Measurements from ENCODE around the gene GPC6. TPM values are rescaled to one million over a fixed set of nuclear protein-coding genes. Genes with fewer than 3 reads are reported as not detected.

The GPC6 gene
- total and polyA plus RNA-seq, 4 donors = 5.9 to 29.1 (median 18.2) TPM

- TF ChIP-seq CTCF (IDR thresholded peaks at IDR 0.05; ENCODE audit: low read depth, low read length, missing input control) (no peak), HNF4A (conservative IDR thresholded peaks at IDR 0.05) (no peak), RAD21 (IDR thresholded peaks at IDR 0.05) (no peak)
These were observed 755.7 kb downstream of the GPC6 start (continued) for GRCh38 chr13:93982179-93982918.

GRCh38 chr13:93984052-93984451, 757.4 kb downstream of the GPC6 start:
- 96% methylated on average over 1 of the region's 1 CpG for WGBS
- H3K9ac ChIP-seq (ENCODE audit: low read depth in 1 of 2, low read length in 2 of 2) = no peak overlapping the region
- H3K9me3 ChIP-seq (ENCODE audit: control insufficient read depth in 4 of 4, low read length in 3 of 4) = no peaks in the 10 kb centered on the region
- no peak for DNase-seq (ENCODE audit: low spot score)
- no peaks in the 10 kb centered on the region for H3K4me1 ChIP-seq (ENCODE audit: control insufficient read depth in 4 of 4, insufficient read depth in 4 of 4, low read length in 3 of 4)
- no peak overlapping the region for H3K4me3 ChIP-seq (ENCODE audit: low read depth in 1 of 3, low read length in 3 of 3)
- no peak for TF ChIP-seq TAF1 (conservative IDR thresholded peaks at IDR 0.05)
- TF ChIP-seq REST (IDR thresholded peaks at IDR 0.05) = no peak
- no peak for TF ChIP-seq MAX (IDR thresholded peaks at IDR 0.05)
- no peak for TF ChIP-seq SP1 (IDR thresholded peaks at IDR 0.05)
- TF ChIP-seq ATF3 (IDR thresholded peaks at IDR 0.05) = no peak
- TF ChIP-seq HNF4G (IDR thresholded peaks at IDR 0.05) = no peak
- no peak for TF ChIP-seq FOXA2 (IDR thresholded peaks at IDR 0.05)
- TF ChIP-seq EGR1 (IDR thresholded peaks at IDR 0.05; ENCODE audit: low read depth in 2 of 2) = no peak
- no peak for TF ChIP-seq RAD21 (IDR thresholded peaks at IDR 0.05)
- TF ChIP-seq JUND (IDR thresholded peaks at IDR 0.05) = no peak
- TF ChIP-seq NR2F2 (IDR thresholded peaks at IDR 0.05) = no peak
- TF ChIP-seq RXRA (IDR thresholded peaks at IDR 0.05) = no peak
- no peak for TF ChIP-seq HNF4A (conservative IDR thresholded peaks at IDR 0.05)
- TF ChIP-seq ZBTB33 (IDR thresholded peaks at IDR 0.05) = no peak
- TF ChIP-seq GABPA (IDR thresholded peaks at IDR 0.05 in 1 of 2, conservative IDR thresholded peaks at IDR 0.05 in 1 of 2) = no peak
- TF ChIP-seq CTCF (IDR thresholded peaks at IDR 0.05; ENCODE audit: low read depth, low read length, missing input control) = no peak
- no peak for TF ChIP-seq FOXA1 (IDR thresholded peaks at IDR 0.05)
- TF ChIP-seq YY1 (IDR thresholded peaks at IDR 0.05) = no peak
- H3K27me3 ChIP-seq (ENCODE audit: control insufficient read depth in 4 of 4, insufficient read depth in 4 of 4, low read length in 3 of 4) = no peaks in the 10 kb centered on the region
- H3K27ac ChIP-seq (ENCODE audit: low read depth in 1 of 2, low read length in 2 of 2) = no peak overlapping the region
- H3K36me3 ChIP-seq (ENCODE audit: control insufficient read depth in 4 of 4, insufficient read depth in 3 of 4, low read depth in 1 of 4, low read length in 3 of 4) = no peaks in the 10 kb centered on the region

All from liver (tissue), 9 donors.